Smooth muscle cell (in vitro differentiated cells): ENCODE measurements around the gene NUS1. TPM values are rescaled to one million over a fixed set of nuclear protein-coding genes. Genes with fewer than 3 reads are reported as not detected.

Experiments
- DNase-seq: peaks from one replicate; lab custom pipeline; 2025; ENCODE audit not compliant: unreplicated experiment; lab: John Stamatoyannopoulos, UW
- H2AFZ ChIP-seq: fragments of 200-600 bp; sonication (generic); 2 replicates; pipeline ENCODE4 v1.6.0; 2016; ENCODE audit warnings: antibody characterized with exemption, low read depth, mild to moderate bottlenecking
- H3F3A ChIP-seq: fragments of 200-600 bp; sonication (generic); 2 replicates; pipeline ENCODE4 v1.6.0; 2017; ENCODE audit warnings: antibody characterized with exemption, low read depth
- H3K27ac ChIP-seq: fragments of 200-600 bp; sonication (generic); 2 replicates; pipeline ENCODE4 v1.5.1; 2016; ENCODE audit warnings: low read depth, mild to moderate bottlenecking
- H3K27me3 ChIP-seq: fragments of 200-600 bp; sonication (generic); 2 replicates; pipeline ENCODE4 v1.6.1; 2016; ENCODE audit warnings: low read depth, mild to moderate bottlenecking
- H3K36me3 ChIP-seq: fragments of 200-600 bp; sonication (generic); 2 replicates; pipeline ENCODE4 v1.5.1; 2016; ENCODE audit warnings: low read depth
- H3K4me1 ChIP-seq: fragments of 200-600 bp; sonication (generic); 2 replicates; pipeline ENCODE4 v1.5.1; 2016; ENCODE audit warnings: low read depth
- H3K4me2 ChIP-seq: fragments of 200-600 bp; sonication (generic); 2 replicates; pipeline ENCODE4 v1.6.0; 2016; ENCODE audit warnings: mild to moderate bottlenecking
- H3K4me3 ChIP-seq: fragments of 200-600 bp; sonication (generic); 2 replicates; pipeline ENCODE4 v1.5.1; 2016; ENCODE audit warnings: mild to moderate bottlenecking
- H3K79me2 ChIP-seq: fragments of 200-600 bp; sonication (generic); 2 replicates; pipeline ENCODE4 v1.6.0; 2016; ENCODE audit warnings: low read depth, mild to moderate bottlenecking
- H3K9ac ChIP-seq: fragments of 200-600 bp; sonication (generic); 2 replicates; pipeline ENCODE4 v1.6.0; 2016; ENCODE audit warnings: low read depth
- H3K9me3 ChIP-seq: fragments of 200-600 bp; sonication (generic); replicated peaks from 2 replicates; pipeline ENCODE4 v1.5.1; 2016; ENCODE audit warnings: low read depth
- H4K20me1 ChIP-seq: fragments of 200-600 bp; sonication (generic); 2 replicates; pipeline ENCODE4 v1.6.0; 2016; ENCODE audit warnings: low read depth
- WGBS: methylation state at CpG from one replicate; pipeline ENCODE4 v1.1.7; 2016; ENCODE audit warnings: low lambda C conversion rate; 5-methylcytosine and 5-hydroxymethylcytosine counted together
- polyA plus RNA-seq: library from polyadenylated mRNA; unstranded; fragments of >200 nt; fragmentation: Nextera tagmentation; extraction: Ambion mirVana; gene quantifications from 2 replicates; pipeline ENCODE4 v1.2.1, GENCODE V29; 2016
- total RNA-seq: library from RNA; depleted of rRNA; stranded (reverse); fragments of >200 nt; gene quantifications from 2 replicates; pipeline ENCODE4 v1.2.3, GENCODE V29; 2014
- TF ChIP-seq, protein P1 (sequence below): fragments of 200-600 bp; sonication (generic); IDR thresholded peaks from 2 replicates; pipeline ENCODE4 v1.5.1; 2017; ENCODE audit warnings: borderline replicate concordance, mild to moderate bottlenecking, antibody characterized with exemption; ENCODE audit not compliant: insufficient read depth, poor library complexity, severe bottlenecking

NUS1 gene
- total and polyA plus RNA-seq, 2 experiments from 2014 or later = 18.5 to 35.4 TPM

DNA sequence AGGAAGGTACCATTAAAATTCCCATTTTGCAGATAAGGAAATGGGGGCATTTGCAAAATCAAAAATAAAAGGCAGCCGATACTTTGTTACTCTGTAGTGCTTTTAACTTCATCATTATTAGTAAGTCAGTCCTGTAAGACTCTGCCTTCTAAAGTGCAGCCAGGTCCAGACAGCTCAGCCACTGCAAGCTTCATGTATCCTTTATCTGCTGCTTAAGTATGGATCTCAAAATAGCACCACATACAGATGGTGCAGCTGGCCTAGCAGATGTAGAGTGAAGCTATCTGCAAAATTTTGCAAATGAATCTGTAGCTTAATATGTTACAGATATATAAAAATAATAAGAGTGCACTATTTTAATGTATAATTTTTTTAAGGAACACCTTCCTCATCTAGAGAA, 53.4 kb downstream of the NUS1 start:
- no peaks in the 10 kb centered on the region for H3K4me1 ChIP-seq
- 92% methylated on average over 1 of the region's 1 CpG for WGBS
- H3K36me3 ChIP-seq = no peaks in the 10 kb centered on the region
- no peaks in the 10 kb centered on the region for H3K9me3 ChIP-seq
- H3K27ac ChIP-seq = no peak overlapping the region
- H3K27me3 ChIP-seq = no peaks in the 10 kb centered on the region
- no peaks in the 10 kb centered on the region for H4K20me1 ChIP-seq
- no peak overlapping the region for H3K9ac ChIP-seq
- H3F3A ChIP-seq = no peaks in the 10 kb centered on the region
- no peak overlapping the region for H3K4me3 ChIP-seq
- no peak overlapping the region for H2AFZ ChIP-seq
- no peak for DNase-seq
- TF ChIP-seq, protein P1, sequence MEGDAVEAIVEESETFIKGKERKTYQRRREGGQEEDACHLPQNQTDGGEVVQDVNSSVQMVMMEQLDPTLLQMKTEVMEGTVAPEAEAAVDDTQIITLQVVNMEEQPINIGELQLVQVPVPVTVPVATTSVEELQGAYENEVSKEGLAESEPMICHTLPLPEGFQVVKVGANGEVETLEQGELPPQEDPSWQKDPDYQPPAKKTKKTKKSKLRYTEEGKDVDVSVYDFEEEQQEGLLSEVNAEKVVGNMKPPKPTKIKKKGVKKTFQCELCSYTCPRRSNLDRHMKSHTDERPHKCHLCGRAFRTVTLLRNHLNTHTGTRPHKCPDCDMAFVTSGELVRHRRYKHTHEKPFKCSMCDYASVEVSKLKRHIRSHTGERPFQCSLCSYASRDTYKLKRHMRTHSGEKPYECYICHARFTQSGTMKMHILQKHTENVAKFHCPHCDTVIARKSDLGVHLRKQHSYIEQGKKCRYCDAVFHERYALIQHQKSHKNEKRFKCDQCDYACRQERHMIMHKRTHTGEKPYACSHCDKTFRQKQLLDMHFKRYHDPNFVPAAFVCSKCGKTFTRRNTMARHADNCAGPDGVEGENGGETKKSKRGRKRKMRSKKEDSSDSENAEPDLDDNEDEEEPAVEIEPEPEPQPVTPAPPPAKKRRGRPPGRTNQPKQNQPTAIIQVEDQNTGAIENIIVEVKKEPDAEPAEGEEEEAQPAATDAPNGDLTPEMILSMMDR = no peak
- H3K4me2 ChIP-seq = no peak overlapping the region
- H3K79me2 ChIP-seq = no peaks in the 10 kb centered on the region

DNA sequence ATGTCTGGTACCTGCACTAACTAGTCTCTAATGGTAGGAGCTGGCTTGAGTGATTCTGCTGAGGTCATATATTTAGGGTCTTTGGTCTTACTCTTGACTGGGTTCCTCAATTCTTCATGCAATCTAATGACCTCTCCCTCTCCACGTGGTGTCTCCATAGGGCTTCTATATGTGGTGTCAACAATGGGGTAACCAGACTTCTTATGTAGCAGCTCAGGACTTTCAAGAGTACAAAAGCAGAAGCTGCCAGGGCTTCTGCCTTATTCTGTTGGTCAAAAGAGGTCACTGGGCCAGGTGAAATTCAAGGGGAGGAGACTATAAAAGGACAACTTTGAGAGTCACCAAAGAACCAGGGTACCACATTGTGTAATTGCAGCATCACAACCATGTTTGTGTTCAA, 54.3 kb downstream of the NUS1 start:
- TF ChIP-seq, protein P1 = no peak
- Histone ChIP-seq H3K79me2 (no peaks in the 10 kb centered on the region), H3K4me3 (no peak overlapping the region), H3K4me2 (no peak overlapping the region), H4K20me1 (no peaks in the 10 kb centered on the region), H3K36me3 (no peaks in the 10 kb centered on the region), H3K9ac (no peak overlapping the region), H2AFZ (no peak overlapping the region), H3K27ac (no peak overlapping the region), H3K27me3 (no peaks in the 10 kb centered on the region), H3K9me3 (no peaks in the 10 kb centered on the region), H3F3A (no peaks in the 10 kb centered on the region), H3K4me1 (no peaks in the 10 kb centered on the region)
- DNase-seq = no peak
- 81% methylated on average over 1 of the region's 1 CpG for WGBS

DNA sequence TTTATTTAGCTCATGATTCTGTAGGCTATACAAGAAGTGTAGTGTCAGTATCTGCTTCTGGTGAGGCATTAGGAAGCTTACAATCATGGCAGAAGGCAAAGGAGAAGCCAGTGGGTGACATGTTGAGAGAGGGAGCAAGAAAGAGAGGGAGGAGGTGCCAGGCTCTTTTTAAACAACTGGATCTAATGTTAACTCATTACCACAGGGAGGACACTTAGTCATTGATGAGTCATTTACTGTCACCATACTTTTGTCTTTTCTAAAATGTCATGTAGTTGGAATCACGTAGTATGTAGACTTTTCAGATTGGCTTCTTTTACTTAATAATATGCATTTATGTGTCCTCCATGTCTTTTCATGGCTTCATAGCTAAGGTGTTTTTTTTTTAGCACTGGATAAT, 58.1 kb downstream of the NUS1 start:
- Histone ChIP-seq H2AFZ (no peak overlapping the region), H3F3A (no peaks in the 10 kb centered on the region), H3K4me2 (no peak overlapping the region), H3K9ac (no peak overlapping the region), H3K9me3 (no peaks in the 10 kb centered on the region), H3K27ac (no peak overlapping the region), H3K79me2 (no peaks in the 10 kb centered on the region), H3K27me3 (no peaks in the 10 kb centered on the region), H3K4me1 (no peaks in the 10 kb centered on the region), H4K20me1 (no peaks in the 10 kb centered on the region), H3K36me3 (no peaks in the 10 kb centered on the region), H3K4me3 (no peak overlapping the region)
- 48% methylated on average over 1 of the region's 1 CpG for WGBS
- no peak for DNase-seq
- TF ChIP-seq, protein P1 = no peak

DNA sequence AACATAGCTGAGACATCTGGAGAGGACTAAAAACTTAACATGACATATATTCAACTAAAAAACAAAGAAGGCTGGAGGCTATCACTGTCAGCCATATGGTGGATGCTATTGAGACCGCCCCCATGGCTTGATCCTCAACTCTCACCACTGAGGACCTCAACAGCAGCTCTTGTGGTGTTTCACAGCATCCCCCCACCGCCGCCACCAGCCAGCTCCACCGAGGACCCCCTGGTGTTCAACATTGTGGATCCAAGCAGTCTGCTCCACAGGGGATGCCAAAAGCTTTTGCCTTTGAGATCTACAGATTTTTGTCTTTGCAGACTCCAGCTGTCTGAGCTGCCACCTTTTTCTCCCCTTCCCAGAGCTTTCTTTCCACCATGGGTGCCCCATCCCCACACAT, 64.6 kb downstream of the NUS1 start:
- no peaks in the 10 kb centered on the region for H3K9me3 ChIP-seq
- no peak for DNase-seq
- H3K4me3 ChIP-seq = no peak overlapping the region
- no peaks in the 10 kb centered on the region for H3K36me3 ChIP-seq
- H3K27ac ChIP-seq = no peak overlapping the region
- no peaks in the 10 kb centered on the region for H4K20me1 ChIP-seq
- H3K4me2 ChIP-seq = no peak overlapping the region
- no peaks in the 10 kb centered on the region for H3K79me2 ChIP-seq
- no peak overlapping the region for H2AFZ ChIP-seq
- no peak overlapping the region for H3K9ac ChIP-seq
- H3K27me3 ChIP-seq = no peaks in the 10 kb centered on the region
- H3F3A ChIP-seq = no peaks in the 10 kb centered on the region
- TF ChIP-seq, protein P1 = no peak
- H3K4me1 ChIP-seq = no peaks in the 10 kb centered on the region
- WGBS = 73% methylated on average over 4 of the region's 4 CpGs
